ENCODE data around the gene N4BP2L2.

N4BP2L2 gene

GRCh38 chr13:32530841-32531253 lies 7.7 kb downstream of the N4BP2L2 start:
- no peak overlapping the region for H3K4me3 ChIP-seq (ENCODE audit: low read length)
- DNase-seq (ENCODE audit: low read depth) = no peak
- no peak for TF ChIP-seq CTCF (conservative IDR thresholded peaks at IDR 0.05; ENCODE audit: low read depth, low read length)

- no peak overlapping the region for H3K4me3 ChIP-seq (ENCODE audit: low read length)
- TF ChIP-seq CTCF (conservative IDR thresholded peaks at IDR 0.05; ENCODE audit: low read depth, low read length) = no peak
- no peak for DNase-seq (ENCODE audit: low read depth)
Observed at GRCh38 chr13:32528358-32528757, 10.2 kb downstream of the N4BP2L2 start.

- no peak overlapping the region for H3K4me3 ChIP-seq (ENCODE audit: low read length)
- TF ChIP-seq CTCF (conservative IDR thresholded peaks at IDR 0.05; ENCODE audit: low read depth, low read length) = no peak
- no peak for DNase-seq (ENCODE audit: low read depth)
Observed at GRCh38 chr13:32527151-32527550, 11.4 kb downstream of the N4BP2L2 start.

GRCh38 chr13:32525766-32526165 lies 12.8 kb downstream of the N4BP2L2 start:
- no peak overlapping the region for H3K4me3 ChIP-seq (ENCODE audit: low read length)
- DNase-seq (ENCODE audit: low read depth) = no peak
- TF ChIP-seq CTCF (conservative IDR thresholded peaks at IDR 0.05; ENCODE audit: low read depth, low read length) = no peak

- H3K4me3 ChIP-seq (ENCODE audit: low read length) = no peak overlapping the region
- DNase-seq (ENCODE audit: low read depth) = no peak
- TF ChIP-seq CTCF (conservative IDR thresholded peaks at IDR 0.05; ENCODE audit: low read depth, low read length) = no peak
Observed at GRCh38 chr13:32515246-32515645, 23.3 kb downstream of the N4BP2L2 start.

GRCh38 chr13:32511482-32511881 lies 27.1 kb downstream of the N4BP2L2 start:
- no peak for DNase-seq (ENCODE audit: low read depth)
- no peak for TF ChIP-seq CTCF (conservative IDR thresholded peaks at IDR 0.05; ENCODE audit: low read depth, low read length)
- H3K4me3 ChIP-seq (ENCODE audit: low read length) = no peak overlapping the region

GRCh38 chr13:32504876-32505275 lies 33.7 kb downstream of the N4BP2L2 start:
- no peak for TF ChIP-seq CTCF (conservative IDR thresholded peaks at IDR 0.05; ENCODE audit: low read depth, low read length)
- H3K4me3 ChIP-seq (ENCODE audit: low read length) = no peak overlapping the region

More at GRCh38 chr13:32504876-32505275, 33.7 kb downstream of the N4BP2L2 start:
- DNase-seq (ENCODE audit: low read depth) = no peak
